GM18861 (cell line): Measurements from ENCODE around the gene CCNL1.
A peak's percentile ranks its signal among the peaks of the same experiment; 100 is the strongest.

Experiments
- ATAC-seq: cut with Tn5 transposase; IDR thresholded peaks from one replicate; pipeline ENCODE4 v1.9.1; 2021; ENCODE audit not compliant: unreplicated experiment

Gene CCNL1

DNA sequence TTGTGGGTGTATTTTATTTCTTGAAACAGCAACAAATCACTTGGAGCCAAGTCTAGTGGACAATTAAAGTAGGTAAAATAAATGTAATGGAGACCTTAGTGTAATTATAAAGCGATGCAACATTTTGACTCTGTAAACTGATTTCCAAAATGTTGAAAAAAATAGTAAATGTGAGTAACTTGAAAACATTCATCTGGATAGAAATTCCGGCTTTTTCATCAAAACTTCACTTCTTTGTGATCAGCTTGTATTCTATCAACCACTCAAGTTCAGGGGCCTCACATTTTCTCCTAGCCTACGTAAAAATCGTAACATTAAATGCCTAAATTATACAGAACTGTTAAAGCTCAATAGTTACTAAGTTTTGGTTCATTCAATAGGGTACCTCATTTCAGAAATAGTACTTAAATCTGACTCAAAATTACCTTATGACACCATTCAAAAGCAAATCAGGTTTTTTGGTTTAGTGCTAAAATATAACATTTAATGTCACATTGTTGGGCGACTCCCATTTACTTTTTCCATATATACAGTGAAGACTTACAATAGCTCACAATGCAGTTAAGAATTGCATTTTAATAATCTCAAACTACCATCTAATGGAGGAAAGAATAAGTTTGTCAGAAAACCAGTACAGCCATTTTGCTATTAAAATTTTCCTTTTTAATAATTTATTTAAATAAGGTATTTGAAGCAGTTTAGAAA, 12.7 kb downstream of the CCNL1 start:
- ATAC-seq, result no peak

DNA sequence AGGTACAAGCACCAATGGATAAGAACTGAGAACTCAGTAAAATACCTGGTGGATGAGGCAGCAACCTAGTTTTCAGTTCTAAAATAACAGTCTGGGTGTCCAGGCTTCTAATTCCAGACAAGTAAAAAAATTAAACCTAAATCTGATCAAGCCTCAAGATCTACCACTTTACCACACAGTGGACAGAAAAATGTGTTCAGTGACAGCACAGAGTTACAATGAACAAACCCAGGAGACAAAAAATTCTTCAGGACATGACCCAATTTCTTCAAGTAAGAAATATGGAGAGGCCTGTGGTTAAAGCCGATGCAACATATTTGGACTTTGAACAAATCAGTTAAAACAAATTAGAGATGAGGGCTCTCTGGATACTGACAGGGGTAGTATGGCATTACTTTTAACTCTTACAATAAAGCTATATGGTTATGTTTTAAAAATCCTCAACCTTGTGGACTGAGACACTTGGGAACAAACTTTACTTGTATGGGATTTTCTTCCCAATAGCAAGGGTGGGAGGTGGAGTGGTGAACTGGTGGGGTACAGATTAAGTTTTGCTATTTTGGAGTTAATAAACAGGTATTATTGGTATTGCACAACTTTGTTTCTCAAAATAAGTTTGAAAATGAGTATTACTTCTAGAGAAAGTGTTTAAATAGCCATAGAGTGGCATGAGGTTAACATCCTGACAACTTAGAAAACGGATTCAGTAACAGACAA, 14.2 kb downstream of the CCNL1 start:
- ATAC-seq, result no peak

DNA sequence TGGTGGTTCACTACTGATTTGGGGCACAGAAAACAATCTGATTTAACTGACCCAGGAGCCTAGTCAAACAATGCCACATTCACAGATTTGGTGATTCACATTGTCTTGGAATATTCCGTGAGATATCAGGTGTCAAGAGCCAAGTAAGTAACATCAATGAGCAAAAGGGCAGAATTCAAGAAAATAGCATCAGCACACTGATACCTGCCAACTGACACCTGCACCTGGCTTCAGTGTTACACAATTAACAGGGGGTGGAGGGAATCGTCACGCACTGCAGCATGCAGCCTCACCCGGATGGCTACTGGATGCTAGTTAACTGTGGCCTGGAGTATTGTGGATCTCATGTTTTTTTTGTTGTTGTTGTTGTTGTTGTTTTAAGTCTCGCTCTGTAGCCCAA, 17.6 kb downstream of the CCNL1 start:
- no peak for ATAC-seq

DNA sequence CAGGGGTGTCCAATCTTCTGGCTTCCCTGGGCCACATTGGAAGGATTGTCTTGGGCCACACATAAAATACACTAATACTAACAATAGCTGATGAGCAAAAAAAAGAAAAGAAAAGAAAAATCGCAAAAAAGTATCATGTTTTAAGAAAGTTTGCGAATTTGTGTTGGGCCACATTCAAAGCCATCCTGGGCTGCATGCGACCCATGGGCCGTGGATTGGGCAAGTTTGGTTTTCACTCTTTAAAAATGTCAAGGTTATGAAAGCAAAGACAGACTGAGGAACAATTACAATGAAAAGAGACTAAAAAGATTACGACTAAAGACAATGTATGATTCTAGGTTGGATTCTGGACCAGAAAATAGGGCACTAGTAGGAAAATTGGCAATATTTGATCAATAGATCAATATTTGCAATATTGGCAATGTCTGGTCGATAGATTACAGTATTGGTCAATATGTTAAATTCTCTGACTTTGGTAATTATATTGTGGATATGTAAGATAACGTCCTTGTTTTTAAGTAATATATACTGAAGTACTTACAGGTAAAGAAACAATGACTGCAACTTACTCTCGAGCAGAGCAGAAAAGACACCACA, 19.9 kb downstream of the CCNL1 start:
- ATAC-seq, result no peak

DNA sequence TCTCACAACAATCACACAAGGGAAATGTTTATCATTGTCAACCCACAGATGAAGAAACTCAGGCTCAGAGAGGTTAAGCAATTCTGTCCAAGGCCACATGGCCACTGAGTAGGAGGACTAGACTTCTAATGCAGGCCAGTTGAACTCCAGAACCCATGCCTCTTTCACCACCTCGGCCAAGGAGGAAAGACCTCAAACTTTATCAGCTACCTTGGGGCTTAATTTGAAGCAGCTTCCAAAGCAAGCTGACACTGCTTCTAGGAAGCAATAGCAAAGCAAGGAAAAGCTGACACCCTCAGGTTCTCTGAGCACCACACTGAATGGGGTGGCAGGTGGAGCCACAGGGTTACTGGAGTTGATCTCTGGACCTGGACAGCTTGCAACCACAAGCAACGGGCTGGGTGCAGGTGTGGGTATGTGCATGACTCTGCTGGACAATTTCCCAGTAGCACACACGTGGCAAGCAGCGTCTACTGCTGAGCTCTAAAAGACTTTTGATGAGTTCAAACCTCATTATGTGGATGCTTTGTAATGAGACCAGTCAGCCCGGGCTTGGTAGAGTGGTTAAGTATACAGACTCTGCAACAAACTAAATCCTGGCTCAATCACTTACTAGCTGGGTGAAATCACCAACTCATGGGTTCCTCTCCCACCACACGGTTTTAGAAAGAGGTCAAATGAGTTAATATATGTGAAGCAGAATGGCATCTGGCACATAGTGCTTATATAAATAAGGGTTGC, 23.1 kb downstream of the CCNL1 start:
- ATAC-seq, result peak; percentile 10

DNA sequence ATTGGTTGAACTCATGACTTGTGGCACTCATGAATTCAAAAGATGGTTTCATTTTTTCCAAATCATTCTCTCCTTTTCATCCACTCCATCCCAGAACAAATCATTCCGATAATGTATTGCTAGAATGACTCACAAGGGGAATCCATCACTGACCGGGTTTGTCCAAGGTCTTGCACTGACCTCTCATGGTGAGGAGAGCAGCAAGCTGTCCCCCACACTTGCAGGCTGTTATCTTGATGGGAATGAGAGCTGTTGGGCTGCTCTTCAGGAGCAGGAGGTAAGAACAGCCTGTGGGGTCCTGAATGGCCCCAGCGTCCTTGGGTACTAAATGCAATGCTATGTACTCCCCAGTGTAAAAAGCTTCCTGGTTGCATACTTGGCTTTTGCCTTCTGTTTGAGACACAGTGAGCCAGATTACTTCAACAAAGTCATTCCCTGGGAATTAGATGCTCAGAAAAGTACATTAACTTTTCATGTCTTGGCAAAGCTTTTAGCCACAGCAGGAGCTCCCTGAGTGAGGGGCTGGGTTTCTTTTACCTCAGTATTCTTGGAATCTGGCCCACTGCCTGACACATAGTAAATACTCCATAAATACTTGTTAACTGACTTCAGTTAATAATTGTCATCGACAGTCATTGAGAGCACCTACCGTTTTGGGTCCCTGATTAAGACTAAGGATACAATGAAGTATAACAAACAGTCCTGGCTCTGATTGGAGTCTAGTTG, 24.1 kb downstream of the CCNL1 start:
- no peak for ATAC-seq

DNA sequence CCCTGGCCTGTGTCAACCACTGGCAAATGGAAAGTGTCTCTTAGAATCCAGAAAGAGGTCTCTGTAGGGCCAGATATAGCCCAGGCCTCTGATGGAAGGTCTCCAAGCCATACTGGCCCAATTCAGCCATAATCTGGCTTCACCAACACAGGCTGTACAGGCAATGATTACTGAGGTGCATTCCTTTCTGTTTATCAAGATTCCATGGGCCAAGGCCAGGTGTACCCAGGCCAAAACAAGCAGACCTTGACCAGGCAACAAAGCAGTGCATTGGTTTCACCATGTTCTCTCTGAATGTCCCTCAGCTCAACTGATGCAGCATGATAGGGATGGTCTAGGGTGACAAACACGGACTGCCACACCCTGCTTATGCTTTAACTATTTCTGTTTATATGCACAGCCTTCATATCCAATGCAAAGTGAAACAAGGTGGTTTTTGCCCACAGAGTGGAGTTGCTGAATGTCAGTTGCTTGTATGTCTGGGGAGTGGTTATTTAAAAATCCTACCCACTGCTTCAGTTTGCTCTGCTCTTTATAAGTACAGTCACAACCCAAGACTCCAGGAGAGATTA, 25.2 kb downstream of the CCNL1 start:
- peak; percentile 34 for ATAC-seq

DNA sequence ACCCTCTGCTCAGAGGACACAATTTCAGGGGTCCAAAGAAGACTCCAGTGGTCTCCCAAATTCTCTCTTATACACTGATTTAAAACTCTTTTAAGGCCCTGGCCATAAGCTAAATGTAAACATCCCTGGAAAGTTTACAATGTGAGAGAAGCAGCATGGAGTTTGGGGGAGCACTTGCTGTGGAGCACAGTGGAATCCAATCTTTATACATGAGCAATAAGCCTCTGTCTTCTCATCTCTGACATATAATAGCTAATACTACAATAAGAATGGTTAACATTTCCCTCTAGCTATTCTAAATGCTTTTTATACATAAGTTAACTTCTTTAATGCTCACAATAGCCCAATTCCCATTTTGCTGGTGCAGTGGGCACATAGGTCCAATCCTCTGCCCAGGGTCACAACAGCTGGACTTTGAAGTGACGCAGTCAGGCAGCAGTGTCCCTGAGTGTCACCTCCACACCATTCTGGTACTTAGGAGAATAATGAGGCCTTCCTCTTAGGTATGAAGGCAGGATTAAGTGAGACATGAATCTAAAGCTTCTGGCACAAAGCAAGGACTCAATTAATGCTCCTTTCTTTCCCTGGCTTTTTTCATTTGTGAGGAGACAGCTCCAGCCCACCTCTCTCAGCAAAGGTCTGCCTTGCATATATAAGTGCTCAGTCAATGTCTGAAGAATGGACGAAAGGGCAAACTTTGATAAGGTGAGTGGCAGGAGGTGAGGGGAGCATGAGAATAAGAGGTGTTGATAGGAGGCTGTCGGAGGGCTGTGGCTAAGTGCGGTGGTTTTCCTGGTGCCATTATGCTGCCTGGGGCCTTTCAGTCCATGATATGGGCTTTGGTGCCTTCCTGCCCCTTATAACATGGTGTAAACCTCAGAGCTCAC, 26.3 kb downstream of the CCNL1 start:
- ATAC-seq, result no peak

DNA sequence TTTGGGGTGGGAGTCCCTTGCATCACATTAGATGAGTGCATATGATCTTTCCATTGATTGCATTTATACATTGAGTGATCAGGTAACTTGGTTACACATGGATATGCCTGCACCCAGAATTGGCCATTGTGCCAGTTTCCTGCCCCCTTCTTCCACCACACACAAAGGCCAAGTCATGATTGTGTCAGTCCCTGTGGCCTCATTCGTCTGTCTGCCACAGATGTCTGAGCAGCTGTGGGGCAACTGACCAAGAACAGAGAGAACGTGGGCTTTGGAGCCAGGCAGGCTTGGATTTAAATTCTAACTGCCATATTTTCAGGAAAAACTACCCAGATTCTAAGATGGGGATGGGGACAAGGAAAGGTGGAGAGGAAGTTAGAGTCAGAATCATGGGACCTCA, 27.0 kb downstream of the CCNL1 start:
- no peak for ATAC-seq

DNA sequence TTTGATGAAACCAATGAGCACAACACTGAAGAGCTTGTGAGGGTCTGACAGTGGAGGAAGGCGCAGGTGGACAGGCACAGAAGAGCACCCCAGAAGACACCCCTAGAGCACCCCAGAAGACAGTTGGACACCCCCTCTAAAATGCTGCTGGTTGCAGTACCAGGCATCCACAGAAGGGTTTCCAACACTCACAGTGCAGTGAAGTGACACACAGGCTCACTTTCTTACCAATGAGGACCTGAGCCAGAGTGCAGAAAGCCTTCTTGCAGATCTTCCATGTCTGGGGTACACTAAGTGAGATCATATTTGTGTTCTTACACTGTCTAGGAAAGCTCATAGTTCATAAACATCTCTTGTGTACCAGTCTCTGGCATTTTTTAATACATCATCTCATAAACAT, 27.6 kb downstream of the CCNL1 start:
- ATAC-seq, result no peak

DNA sequence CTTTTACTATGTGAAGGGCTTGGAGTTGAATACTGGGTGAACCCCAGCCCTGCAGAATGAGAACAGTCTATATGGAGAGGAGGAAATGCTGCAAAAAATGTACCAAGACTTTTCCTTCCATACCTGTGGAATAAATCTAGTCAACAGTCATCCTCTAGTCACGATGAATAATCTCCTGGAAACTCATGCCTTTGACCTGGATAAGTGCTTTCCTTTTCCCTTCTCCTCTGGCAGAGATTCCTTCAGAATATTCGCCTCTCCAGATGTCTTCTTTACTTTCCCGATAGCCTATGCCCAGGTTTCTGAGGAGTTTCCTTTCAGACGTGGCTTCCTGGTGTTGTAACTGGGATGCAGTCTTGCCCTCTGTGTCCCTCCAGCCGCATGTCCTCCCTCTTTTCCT, 28.1 kb downstream of the CCNL1 start:
- no peak for ATAC-seq

DNA sequence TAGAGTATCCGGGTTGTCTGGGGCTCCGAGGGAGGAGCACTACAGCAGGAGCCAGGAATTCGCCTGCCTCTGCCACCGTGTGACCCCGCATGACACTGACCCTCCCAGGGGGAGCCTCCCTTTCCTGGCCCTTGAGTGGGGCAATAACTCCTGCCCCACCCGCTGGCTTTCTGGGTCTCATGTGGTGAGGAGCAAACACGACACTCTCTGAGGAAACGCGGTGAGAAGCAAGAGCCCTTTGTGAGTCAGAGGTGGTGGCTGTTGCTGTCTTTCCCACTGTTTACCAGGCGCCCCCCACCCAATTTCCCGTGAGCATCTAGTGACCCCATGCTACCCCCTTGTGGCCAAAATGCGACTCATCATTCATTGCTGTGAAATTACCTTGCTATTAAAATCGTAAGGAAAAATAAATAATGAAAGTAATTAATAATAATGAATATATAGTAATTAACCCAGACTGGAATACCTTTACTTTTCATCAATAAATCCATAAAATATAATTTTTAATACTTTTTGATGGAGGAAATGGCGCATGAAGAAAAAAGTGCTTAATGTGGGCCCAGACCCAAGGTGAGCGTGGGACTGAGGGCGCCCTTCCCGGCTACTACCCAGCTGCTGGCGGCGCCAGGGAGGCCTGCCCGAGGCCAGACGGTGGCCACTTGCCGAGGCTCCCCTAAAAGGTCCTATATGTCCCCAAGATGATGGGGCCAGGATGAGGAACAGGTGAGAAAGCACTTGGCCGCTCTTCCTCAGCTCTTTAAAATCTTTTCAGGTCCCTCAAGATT, 29.3 kb downstream of the CCNL1 start:
- ATAC-seq, result no peak

DNA sequence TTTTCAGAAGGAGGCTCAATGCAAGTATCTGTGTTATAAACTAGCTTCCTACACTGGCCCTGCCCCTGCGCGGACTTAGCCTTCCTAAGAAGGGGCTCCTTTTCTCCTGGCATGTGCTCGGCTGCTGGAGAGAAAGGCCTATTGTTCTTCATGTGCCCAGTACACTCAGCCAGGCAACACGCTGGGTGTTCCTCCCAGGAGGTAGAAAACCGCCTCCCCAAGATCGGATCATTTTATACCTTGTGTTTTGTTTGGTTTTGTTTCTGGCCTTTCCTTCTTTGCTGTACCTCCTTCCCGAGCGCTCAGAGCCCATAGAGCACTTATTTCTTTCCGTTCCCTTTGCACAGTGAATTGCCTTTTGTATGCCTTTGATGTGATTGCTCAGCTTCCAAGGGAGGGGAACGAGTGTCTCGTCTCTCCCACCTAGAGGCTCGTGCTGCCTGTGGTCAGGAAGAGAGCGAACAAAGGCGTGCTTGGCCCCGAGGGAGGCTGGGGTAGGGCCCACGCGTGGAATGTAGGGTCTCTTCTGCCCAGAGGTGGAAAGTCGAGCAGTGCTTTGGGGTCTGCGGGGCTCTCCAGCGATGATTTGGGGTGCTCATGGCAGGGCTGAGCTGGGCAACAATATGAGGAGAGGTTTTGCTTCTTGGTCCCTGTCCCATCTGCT, 30.0 kb downstream of the CCNL1 start:
- no peak for ATAC-seq

DNA sequence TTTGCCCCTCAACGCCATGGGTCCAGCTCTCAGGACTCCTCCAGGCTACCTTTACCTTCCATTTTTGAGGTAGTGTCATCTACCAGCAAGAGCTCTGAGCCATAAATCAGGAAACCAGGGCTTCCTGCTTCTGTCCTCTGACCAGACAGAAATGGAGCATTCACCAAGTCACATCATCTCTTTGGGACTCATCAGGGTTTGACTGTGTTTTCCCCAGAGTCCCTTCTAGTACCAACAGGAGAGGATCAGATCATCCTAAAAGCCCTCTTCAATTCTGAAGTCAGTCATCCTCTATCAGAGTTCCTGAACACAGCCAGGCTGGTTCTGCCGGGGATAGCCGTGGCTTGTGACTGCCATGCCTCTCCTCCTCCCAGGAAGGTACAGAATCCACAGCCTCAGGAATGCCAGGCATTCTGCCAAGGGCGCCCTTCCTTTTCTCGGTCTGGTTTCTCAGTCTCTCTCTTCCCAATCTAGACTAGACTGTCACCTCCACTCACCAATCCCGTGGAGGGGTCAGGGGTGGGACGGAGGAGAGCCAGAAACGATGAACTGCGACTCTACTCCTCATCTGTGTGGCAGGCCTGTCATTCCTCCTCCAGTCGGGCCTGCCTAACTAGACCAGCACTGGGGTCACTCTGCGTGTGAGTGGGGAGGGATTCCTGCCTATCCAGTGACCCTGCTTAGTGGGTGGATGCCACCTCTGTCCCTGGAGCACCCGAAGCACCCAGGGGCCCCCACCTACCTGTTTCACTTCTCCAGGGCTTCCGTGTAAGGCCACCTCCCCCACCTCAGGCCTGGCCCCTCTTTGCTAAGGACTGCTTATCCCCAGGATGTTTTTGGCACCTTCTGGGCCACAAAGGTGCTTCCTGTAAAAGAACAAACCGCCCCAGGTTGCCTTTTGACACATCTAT, 30.9 kb downstream of the CCNL1 start:
- peak; percentile 26 for ATAC-seq

DNA sequence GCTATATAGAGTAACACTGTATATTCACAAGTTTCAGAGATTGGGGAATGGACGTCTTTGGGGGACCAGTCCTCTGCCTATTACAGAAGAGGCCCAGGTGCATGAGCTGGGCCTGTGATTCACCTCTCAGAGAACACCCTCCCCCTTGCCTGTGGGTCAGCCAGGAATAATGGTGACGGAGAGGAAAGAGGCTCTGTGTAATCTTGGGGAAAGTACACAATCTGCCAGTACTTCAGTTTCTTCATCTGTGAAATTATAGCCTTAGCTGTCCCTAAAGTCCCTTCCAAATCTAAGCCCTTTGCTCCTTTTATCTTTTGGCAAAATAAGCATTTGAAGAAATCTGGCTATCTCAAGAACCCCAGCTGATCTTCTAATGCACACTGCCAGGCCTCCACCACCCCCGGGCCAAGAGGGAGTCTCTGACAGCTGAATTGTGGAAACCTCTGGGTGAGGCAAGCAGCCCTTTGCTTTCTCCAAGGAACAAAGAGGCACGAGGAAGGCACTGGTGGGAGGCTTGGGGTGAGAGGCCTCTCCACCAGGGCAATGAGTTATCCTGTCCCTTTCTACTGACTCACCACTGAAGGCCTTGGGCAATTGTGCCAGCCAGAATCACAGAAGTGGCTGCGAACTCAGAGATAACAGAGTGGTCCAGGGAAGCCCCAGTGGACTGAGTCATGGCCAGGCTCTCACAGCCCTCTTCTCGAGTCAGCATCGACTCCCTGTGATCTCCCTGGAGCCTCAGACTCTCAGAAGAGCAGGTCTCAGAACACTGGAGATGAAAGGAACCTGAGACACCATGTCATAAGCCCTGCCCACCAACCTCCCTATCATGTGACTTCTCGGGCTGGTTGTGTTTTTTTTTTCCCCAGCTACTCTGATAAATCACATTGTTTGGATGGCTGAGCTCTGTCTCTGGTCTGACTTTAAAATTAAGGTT, 31.8 kb downstream of the CCNL1 start:
- peak; percentile 39 for ATAC-seq

DNA sequence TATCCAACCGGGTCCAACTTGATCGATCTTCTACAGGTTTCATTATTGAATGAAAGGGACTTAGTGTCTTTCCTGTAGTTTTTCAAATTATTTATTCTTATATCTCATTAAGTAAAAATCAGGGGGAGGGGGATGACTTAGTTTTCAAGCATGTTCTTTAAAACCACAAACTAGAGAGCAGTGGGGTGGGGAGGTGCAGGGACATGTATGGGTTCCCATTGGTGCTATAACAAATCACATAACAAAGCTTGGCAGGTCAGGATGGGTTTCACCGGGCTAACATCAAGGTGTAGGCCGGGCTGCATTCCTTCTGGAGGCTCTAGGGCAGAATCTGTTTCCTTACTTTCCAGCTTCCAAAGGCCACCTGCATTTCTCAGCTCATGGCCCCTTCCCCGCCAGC, 32.7 kb downstream of the CCNL1 start:
- ATAC-seq, result no peak
